HUES48 (cell line): ENCODE measurements around the gene CD48.

ENCODE experiments used
- H3K27ac ChIP-seq: one replicate; pipeline ENCODE4 v1.7.0; 2013; ENCODE audit warnings: low read depth, low read length, inconsistent platforms
- H3K27me3 ChIP-seq: 2 replicates; pipeline ENCODE4 v1.6.1; 2013; ENCODE audit warnings: mild to moderate bottlenecking, low read length; ENCODE audit not compliant: control insufficient read depth, insufficient read depth
- H3K36me3 ChIP-seq: 2 replicates; pipeline ENCODE4 v1.6.1; 2013; ENCODE audit warnings: low read length; ENCODE audit not compliant: control insufficient read depth, insufficient read depth
- H3K4me1 ChIP-seq: 2 replicates; pipeline ENCODE4 v1.6.1; 2013; ENCODE audit warnings: mild to moderate bottlenecking, low read length; ENCODE audit not compliant: control insufficient read depth, insufficient read depth
- H3K4me3 ChIP-seq: 2 replicates; pipeline ENCODE4 v1.5.1; 2013; ENCODE audit warnings: mild to moderate bottlenecking, low read depth, low read length
- H3K9ac ChIP-seq: 2 replicates; pipeline ENCODE4 v1.6.1; 2013; ENCODE audit warnings: mild to moderate bottlenecking, low read depth, low read length, moderate library complexity
- H3K9me3 ChIP-seq: 2 replicates; pipeline ENCODE4 v1.6.1; 2013; ENCODE audit warnings: low read length; ENCODE audit not compliant: control insufficient read depth, insufficient read depth

CD48 gene

GRCh38 chr1:160748878-160749269 lies 37.3 kb upstream of the CD48 start:
- Histone ChIP-seq H3K9ac (no peak overlapping the region), H3K36me3 (no peaks in the 10 kb centered on the region), H3K27ac (no peak overlapping the region), H3K4me1 (peaks cover 13% of the 10 kb centered on the region), H3K4me3 (no peak overlapping the region), H3K27me3 (no peaks in the 10 kb centered on the region), H3K9me3 (no peaks in the 10 kb centered on the region)

GRCh38 chr1:160748181-160748877 lies 36.7 kb upstream of the CD48 start:
- Histone ChIP-seq H3K4me1 (peaks cover 13% of the 10 kb centered on the region), H3K9me3 (no peaks in the 10 kb centered on the region), H3K36me3 (no peaks in the 10 kb centered on the region), H3K27ac (no peak overlapping the region), H3K27me3 (no peaks in the 10 kb centered on the region), H3K9ac (no peak overlapping the region), H3K4me3 (no peak overlapping the region)

GRCh38 chr1:160747717-160748116 lies 36.1 kb upstream of the CD48 start:
- peaks cover 13% of the 10 kb centered on the region for H3K4me1 ChIP-seq
- H3K27ac ChIP-seq, result no peak overlapping the region
- H3K27me3 ChIP-seq, result no peaks in the 10 kb centered on the region
- H3K36me3 ChIP-seq, result no peaks in the 10 kb centered on the region
- no peaks in the 10 kb centered on the region for H3K9me3 ChIP-seq
- no peak overlapping the region for H3K4me3 ChIP-seq
- no peak overlapping the region for H3K9ac ChIP-seq

GRCh38 chr1:160746836-160747500 lies 35.3 kb upstream of the CD48 start:
- Histone ChIP-seq H3K27ac (peak overlapping the region; percentile 26), H3K36me3 (no peaks in the 10 kb centered on the region), H3K27me3 (no peaks in the 10 kb centered on the region), H3K4me1 (peaks cover 13% of the 10 kb centered on the region), H3K9me3 (no peaks in the 10 kb centered on the region), H3K4me3 (no peak overlapping the region), H3K9ac (no peak overlapping the region)

- H3K4me1 ChIP-seq, result peaks cover 13% of the 10 kb centered on the region
- H3K36me3 ChIP-seq, result no peaks in the 10 kb centered on the region
- no peaks in the 10 kb centered on the region for H3K9me3 ChIP-seq
- H3K27me3 ChIP-seq, result no peaks in the 10 kb centered on the region
- H3K27ac ChIP-seq, result no peak overlapping the region
- H3K9ac ChIP-seq, result no peak overlapping the region
- H3K4me3 ChIP-seq, result no peak overlapping the region
Observed at GRCh38 chr1:160745551-160745950, 33.9 kb upstream of the CD48 start.

- no peak overlapping the region for H3K4me3 ChIP-seq
- H3K9me3 ChIP-seq, result no peaks in the 10 kb centered on the region
- no peak overlapping the region for H3K9ac ChIP-seq
- H3K27ac ChIP-seq, result no peak overlapping the region
- H3K36me3 ChIP-seq, result no peaks in the 10 kb centered on the region
- H3K27me3 ChIP-seq, result no peaks in the 10 kb centered on the region
- peaks cover 13% of the 10 kb centered on the region for H3K4me1 ChIP-seq
Observed at GRCh38 chr1:160744852-160745520, 33.4 kb upstream of the CD48 start.

GRCh38 chr1:160744199-160744851 lies 32.7 kb upstream of the CD48 start:
- Histone ChIP-seq H3K9me3 (no peaks in the 10 kb centered on the region), H3K36me3 (no peaks in the 10 kb centered on the region), H3K9ac (no peak overlapping the region), H3K4me3 (no peak overlapping the region), H3K27ac (no peak overlapping the region), H3K27me3 (no peaks in the 10 kb centered on the region), H3K4me1 (peaks cover 13% of the 10 kb centered on the region)

GRCh38 chr1:160743266-160743665 lies 31.6 kb upstream of the CD48 start:
- Histone ChIP-seq H3K36me3 (no peaks in the 10 kb centered on the region), H3K27ac (no peak overlapping the region), H3K4me1 (peaks cover 13% of the 10 kb centered on the region), H3K27me3 (no peaks in the 10 kb centered on the region), H3K4me3 (no peak overlapping the region), H3K9ac (no peak overlapping the region), H3K9me3 (no peaks in the 10 kb centered on the region)

GRCh38 chr1:160742428-160743127 lies 31.0 kb upstream of the CD48 start:
- Histone ChIP-seq H3K36me3 (no peaks in the 10 kb centered on the region), H3K4me3 (no peak overlapping the region), H3K9ac (no peak overlapping the region), H3K27ac (no peak overlapping the region), H3K4me1 (peaks cover 13% of the 10 kb centered on the region), H3K9me3 (no peaks in the 10 kb centered on the region), H3K27me3 (no peaks in the 10 kb centered on the region)

GRCh38 chr1:160741612-160742348 lies 30.2 kb upstream of the CD48 start:
- Histone ChIP-seq H3K9me3 (no peaks in the 10 kb centered on the region), H3K4me1 (peaks cover 5% of the 10 kb centered on the region), H3K27me3 (no peaks in the 10 kb centered on the region), H3K9ac (no peak overlapping the region), H3K27ac (no peak overlapping the region), H3K4me3 (no peak overlapping the region), H3K36me3 (no peaks in the 10 kb centered on the region)
